HG03558 (cell line): ENCODE results near the gene CDH23.

ENCODE experiments used
- ATAC-seq: cut with Tn5 transposase; IDR thresholded peaks from one replicate; pipeline ENCODE4 v1.9.1; 2021; ENCODE audit warnings: moderate number of reproducible peaks; ENCODE audit not compliant: unreplicated experiment; ENCODE audit errors: extremely low read depth

CDH23 gene

DNA sequence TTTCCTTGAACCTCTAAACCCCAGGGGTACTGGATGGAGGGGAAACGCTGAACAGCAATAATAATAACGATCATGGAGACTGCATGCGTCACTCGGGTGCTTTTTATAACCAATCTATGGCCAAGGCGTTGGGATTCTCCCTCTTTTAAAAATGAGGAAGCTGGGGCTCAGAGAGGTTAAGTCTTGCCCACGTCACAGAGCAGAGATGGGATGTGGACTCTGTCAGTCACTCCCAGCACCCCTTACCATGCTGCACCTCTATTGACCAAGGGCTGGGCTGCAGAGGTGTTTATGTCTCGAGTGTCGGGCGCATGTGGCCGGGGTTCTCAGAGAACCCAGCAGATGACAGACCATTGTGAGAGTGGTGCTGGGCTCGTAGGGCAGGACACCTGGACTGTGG, 129.9 kb downstream of the CDH23 start:
- ATAC-seq, result no peak

DNA sequence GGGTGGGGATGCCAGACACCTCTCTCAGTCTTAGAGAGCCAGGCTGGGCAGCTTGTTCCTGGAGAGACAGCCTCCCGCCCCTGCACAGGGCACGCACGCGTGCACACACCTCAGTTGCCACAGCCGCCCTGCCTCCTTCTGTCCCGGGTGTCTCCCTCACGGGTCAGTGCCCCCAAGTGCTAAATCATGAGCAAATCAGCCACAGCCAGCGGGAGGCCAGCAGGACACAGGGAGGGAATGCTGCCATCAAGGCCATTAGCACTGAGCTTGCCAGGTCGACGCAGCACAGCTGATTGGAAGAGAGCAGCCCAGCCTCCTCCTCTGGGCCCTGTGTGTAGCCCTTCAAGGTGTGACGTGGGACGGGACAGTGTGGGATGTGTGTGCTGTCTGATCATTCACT, 130.4 kb downstream of the CDH23 start:
- ATAC-seq, result no peak

DNA sequence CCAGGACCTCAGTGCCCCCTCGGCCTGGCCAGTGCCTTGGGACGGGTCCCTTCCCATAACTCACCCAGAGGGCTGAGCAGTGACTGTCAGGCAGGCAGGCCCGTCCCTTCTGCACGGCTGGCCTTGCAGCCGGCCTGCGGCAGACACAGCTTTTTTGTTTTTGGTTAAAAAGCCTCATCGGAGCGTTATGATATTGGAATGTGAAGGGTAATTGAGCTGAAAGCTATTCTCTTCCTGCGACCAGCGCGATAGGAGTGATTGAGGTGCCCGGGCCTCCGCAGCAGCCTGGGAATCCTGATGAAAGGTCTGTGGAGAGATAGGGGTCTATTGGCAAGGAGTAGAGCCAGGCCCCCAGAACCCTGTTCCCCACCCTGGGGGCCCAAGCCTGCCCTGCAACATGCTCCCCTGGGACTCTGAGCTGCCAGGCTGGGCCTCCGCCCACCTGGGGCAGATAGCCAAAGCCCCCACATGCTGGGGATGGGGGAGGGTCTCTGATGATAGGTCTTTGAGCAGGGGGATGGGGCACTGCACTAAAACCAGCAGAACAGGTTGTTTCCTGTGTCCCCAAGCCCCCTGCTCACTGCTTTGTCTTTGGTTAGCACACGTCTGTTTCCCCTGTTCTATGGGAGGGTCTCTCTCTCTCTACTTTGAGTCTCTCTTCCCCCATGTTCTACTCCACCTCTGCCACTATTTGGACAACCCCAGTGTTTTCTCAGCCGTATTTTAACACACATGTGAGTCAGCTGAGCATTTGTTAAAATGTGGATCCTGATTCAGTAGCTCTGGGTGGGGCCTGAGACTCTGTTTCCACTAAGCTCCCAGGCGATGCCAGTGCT, 131.9 kb downstream of the CDH23 start:
- no peak for ATAC-seq

DNA sequence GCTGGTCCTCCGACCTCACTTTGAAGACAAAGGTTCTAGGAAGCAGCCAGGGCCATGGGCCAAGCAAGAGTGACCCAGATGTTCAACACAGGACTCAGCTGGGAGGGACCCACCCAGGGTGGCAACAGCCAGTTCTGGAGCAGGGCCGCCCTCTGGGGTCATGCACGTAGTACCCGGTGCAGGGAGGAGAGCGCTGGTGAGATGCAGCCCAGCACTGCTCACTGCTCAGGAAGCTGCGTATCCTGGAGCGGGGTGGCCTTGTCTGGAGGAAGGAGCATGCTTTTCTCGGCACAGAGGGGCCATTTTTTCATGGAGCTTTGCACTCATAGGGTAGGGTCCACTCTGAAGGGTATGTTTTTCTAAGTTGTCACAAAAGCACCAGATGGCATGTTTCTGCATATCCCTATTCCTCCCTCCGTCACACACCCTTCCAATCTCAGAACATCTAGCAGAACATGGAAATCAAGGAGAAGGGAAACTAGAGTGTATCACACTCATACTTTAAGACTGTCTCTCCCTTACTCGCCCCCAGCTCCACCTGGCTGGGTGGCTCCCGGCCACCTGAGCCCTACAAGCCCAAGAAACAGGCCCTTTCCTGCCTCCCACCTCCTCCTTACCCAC, 132.6 kb downstream of the CDH23 start:
- ATAC-seq, result no peak

DNA sequence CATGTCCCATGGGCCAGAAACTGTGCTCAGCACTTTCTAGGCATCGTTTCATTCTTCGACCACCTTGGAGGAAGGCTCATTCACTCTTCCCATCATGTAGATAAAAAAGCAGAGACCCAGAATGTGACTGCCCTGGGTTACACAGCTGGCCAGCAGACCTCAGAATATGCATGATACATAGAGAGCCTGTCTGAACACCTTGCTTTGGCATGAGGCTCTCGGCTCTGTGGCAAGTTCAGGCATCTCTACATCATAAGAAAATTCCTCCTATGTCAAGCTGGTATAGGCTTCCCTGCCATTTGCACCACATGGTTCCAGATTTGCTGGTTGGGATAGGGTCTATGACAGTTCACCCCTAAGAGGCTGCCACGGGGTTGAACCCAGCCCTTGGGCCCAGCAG, 134.1 kb downstream of the CDH23 start:
- ATAC-seq, result no peak

DNA sequence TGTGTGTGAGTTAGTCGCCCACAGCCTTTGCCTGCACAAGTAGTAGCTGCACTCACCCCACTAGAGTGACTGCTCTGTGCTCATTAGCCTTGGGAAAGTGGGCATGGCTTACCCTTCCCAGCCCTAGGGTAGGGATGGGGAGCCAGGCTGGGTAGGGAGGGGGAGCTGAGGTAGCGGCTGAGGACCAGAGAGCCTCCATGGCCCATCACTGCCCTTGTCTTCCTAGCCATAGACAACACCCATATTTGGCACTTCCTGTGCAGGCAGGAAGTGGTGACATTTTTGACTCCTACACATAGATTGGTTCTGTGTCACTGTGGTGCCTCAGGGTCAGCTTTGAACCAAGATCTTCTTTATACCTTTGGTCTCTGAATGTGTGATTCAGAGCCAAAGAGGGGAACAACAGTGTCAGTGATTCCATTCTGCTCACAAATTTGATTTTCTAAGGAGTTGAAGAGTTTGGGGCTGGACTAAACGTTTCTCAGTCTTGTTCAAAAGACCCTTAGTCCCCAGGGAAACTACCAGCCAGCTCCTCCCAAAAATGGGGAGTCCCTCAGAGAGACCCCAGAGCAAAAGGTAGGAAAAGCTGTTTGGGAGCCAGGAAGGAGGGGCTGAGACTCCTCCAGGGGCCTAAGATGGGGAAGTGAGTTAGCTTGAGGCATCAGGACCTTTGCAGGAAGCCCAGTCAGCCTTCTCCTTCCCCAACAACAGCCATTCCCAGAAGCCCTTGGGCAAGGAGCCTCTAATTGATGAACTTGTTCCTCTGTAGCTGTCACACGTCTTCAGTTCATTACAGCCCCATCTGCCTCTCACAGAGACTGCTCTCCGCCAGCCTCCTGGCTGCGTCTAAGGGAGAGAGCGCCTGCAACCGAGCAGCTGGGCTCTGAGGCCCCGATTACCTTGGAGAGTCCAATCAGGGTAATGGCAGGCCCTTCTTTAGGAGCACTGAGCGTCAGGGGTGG, 135.0 kb downstream of the CDH23 start:
- no peak for ATAC-seq

DNA sequence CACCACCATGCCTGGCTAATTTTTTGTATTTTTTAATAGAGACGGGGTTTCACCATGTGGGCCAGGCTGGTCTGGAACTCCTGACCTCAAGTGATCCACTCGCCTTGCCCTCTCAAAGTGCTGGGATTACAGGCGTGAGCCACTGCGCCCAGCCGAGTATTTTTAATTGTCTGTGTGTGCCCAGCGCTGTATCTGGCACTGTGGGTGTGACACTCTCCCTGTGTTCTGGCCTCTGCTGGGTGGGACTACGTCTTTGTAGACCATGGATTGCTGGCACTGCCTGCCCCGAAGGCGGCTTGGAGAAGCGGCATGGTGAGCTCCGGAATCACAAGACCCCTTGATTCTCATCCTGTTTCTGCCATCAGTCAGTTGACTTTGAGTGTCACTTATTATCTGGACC, 136.2 kb downstream of the CDH23 start:
- ATAC-seq, result no peak

DNA sequence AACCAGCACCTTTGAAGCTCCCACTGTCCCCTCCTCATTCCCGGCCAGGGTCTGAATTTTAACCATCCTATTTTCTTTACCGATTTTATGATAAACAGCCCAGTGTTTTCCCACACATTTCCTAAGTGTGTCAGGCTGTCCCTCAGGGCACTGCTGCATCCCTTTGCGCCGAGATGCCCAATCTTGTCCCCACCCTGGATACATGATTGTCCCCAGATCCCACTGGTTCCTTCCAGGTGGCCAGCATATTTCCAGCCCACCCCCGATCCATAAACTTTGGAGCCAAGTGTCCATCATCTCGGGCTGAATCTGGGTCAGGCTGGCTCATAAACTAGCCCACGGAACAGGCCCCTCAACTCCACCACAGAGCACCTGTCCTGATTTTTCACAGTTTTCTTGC, 137.2 kb downstream of the CDH23 start:
- no peak for ATAC-seq

DNA sequence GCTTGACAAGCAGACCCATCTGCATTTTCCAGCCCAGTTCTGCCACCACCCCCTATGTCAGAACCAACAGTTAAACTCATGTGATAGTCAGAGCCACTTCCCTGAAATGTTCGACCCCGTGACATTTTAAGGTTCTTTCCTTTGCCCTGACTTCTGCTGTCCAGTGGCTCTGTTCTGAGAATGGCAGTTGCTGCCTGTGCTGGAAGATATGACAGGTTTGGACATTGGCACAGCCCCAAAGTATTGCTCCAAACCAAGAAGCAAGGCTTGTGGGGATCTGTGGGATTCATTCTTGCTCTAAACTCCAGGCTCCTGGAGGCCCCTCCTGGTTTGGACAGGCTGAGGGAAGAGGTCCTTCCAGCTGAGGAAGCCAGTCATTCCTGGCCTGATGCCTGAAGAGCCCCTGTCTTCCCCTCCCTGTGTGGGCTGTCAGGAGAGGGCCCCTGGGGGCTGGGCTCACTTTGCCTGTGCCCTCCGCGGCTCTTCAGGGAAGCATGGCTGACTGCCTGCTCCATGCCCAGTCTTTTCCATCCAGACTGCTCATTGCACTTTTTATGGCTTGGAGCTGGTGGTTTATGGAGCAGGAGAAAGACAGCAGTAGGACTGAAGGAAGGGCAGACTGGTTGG, 138.0 kb downstream of the CDH23 start:
- ATAC-seq, result no peak

DNA sequence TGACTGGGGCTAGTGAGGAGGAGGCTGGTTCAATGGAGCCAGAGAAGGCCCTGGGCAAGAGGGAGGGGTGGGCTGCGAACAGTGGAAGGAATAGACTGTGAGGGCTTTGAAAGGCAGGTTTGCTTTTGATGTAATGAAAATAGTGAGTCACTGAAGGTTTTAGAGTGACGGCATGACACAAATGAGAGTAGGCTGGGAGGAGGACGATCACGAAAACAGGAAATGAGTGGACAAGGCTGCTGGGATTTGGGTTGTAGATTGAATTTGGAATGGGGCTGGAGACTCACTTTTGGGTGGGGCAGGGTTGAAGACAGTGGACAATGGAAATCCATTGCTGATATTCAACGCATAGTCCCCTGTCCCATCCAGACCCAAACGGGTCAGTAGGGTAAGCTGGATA, 139.6 kb downstream of the CDH23 start:
- ATAC-seq, result no peak

DNA sequence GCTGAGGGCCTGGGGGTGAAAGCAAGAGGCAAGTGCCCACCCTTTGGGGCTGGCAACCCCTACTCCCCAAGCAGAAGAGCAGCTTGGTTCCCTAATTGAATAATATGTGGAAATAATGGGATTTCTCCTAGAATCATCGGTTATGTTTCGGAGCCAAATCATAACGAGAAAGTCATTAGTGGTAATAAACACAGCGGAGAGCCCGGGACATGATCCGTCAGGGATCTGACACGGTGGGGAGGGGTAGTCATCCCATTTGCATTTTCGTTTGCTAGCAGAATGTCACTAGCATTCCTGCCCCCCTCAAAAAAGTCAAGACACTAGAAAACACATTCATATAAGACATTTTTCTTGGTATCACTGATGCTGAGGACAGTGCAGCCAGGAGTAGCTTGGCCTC, 140.4 kb downstream of the CDH23 start:
- ATAC-seq, result no peak

DNA sequence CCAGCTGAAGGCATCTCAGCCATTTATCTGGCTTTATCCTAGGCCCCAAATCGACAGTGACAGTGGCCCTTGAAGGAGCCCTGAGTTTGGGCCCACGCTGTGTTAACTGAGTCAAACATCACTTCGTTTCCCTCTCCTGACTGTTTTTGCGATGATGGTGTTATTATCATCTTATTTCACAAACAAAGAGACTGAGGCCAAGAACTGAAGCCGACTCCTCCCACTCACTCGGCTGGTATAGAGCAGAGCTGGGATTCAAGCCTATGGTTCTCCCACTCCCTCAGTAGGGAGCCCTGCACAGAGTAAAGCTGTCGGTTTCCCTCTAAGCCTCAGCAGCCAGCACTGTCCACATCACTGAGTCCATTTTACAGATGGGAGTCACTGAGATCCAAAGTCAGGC, 141.0 kb downstream of the CDH23 start:
- ATAC-seq, result no peak

DNA sequence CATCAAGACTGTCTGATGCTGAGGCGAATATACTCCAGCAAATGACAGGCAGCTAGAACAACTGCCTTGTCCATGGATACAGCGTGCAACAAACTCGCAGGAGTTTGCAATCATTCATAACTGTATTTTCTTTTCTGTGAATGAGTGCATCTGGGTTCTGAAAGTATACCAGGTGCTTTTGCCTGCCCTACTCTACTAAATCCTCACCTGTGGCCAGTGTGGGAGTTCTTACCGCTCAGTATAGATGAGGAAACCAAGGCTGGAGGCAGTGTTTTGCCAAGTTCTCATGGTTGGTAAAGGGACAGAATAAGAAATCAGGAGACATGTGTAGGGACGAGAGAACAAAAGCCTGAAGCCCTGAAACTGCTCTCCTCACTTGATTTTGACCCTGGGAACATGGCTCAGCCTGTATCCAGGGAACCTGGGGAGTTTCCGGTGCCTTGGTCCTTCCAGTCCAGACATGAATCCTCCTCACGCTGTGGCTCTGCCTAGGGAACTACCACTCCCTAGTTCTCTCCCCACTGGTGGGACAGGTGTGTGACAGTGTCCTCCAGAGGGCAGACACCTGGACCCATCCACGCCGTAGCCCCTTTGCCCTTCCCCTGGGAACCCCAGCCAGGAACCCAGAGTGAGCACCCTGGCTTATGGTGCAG, 142.0 kb downstream of the CDH23 start:
- ATAC-seq, result no peak

DNA sequence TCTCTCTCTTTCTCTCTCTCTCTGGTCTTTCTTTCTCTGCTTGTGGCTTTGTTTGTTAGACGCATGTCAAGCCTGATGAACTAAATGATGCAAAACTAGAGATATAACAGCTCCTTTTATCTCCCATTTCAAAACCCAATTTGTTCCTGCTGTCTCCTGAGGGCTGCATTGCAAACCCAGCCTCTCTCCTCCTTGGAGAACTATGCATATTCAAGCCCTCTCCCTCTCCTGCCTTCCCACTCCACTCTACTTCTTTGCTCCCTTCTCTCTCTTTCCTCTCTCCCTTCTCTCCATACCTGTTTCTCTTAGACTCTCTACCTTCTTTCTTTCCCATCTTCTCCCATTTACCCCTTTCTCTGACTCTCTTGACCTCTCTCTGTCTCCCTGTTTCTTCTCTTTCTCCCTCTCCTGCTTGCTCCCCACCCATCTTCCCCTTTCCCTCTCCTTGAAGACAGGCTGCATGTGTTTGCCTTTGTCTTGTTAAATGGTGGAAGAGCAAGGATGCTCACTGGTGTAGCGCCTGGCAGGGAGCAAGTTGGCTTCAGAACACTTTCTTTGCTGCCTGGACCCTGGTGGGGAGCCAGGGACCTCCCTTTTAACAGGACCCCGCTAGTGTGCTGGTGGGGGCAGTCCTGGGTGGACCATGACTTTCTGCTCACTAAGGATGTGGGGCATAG, 142.9 kb downstream of the CDH23 start:
- no peak for ATAC-seq

DNA sequence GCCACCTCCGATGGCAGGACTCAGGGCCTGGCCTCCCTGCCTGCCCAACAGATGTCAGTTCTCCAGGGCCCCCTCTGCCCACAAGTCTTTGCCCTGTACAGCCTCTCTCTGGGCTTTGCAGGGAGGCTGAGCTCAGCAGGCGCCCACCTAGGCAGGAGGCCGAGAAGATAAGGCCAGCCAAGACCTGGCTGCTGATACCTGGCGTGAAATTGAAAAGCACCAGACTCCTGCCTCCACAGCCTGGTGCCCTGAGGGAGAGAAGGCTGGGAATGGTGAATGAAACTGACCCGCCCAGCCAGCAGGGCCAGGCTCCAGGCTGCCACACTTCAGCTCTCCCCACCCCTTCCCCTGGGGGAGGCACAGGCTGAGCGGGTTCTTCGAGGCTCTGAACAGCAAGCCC, 145.8 kb downstream of the CDH23 start:
- no peak for ATAC-seq

DNA sequence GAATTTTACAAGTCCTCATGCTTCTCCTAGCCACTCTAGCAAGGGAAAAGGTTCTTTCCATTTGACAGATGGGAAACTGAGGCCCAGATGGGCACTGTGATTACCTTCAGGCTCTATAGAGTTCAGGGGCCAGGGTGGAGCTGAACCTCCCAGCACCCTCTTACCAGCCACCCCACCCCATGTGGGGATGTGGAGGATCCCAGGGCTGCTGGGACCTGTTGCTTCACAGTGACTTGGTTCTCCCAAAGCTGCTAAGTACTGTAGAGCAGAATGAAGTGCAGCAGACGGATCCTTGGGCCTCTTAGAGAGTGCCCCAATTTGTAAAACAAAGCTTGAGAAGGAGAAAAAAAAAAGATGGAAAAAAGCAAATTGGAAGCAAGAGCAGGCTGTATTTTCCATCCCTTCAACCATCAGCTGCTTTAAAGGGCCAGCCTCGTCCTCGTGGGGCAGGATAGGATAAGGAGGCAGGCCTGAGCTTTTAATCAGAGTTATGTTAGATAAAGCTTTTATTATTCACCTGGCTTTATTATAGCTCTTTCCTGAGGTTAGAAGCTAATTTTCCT, 147.0 kb downstream of the CDH23 start:
- ATAC-seq, result no peak

DNA sequence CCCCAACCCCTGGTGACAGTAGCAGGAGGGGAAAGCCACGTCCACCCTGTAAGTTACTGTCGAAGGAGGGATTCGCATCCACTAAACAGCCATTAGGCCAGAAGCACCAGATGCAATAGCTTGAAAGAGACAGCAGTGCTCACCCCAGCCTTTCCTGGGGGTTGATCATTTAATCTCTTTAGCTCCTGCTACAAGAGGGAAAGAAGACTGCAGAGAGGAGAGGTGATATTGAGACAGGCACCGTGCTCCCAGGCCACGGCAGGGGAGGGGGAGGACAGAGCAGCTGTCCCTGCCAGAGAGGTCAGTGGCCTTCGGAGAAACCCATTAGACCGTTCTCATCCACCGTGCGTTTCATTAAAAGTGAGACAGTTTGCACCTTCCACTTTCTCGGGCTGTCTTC, 148.3 kb downstream of the CDH23 start:
- no peak for ATAC-seq

DNA sequence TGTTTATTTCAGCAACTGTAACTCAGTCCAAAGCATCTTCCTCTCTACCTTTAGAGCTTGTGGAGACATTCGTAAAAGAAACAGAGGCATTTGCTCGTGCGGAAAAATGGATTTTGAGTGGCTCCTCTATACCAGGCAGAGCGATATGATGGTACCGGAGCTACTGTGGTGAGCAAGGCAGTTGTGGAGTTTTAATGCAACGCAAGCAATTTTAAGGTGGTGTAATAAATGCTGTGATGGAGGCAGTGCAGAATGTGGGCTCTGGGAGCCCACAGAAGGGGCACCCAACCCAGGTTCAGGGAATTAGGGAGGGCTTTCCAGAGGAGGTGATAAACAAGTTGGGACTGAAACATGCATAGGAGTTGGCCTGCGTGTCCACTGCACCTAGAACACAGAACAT, 149.5 kb downstream of the CDH23 start:
- no peak for ATAC-seq

DNA sequence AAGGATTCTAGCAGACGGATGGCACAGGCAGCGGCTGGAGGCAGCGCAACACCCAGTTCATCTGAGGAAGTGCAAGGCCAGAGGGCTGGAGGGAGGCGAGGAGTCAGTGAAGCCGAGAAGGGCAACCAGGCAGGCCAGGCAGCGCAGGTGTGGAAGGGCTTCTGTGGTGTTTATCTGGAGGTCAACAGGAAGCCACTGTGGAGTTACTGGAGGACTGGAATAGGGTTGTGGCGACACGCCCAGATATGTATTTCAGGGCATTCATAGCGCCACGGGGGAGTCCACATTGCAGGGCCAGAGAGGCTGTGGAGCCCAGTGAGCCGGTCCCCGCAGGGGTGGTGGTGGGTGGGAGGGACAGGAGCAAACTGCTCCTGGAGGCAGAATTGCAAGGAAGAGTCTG, 150.6 kb downstream of the CDH23 start:
- no peak for ATAC-seq
